GM19372 (cell line): ENCODE data around the gene RAB27B.
"Not testable (repeated sequence)": the region's sequence is repeated elsewhere in the genome, so short reads cannot be mapped to it uniquely, and the experiment has no call there.

Experiments used
- ATAC-seq: cut with Tn5 transposase; IDR thresholded peaks from one replicate; pipeline ENCODE4 v1.9.1; 2021; ENCODE audit warnings: mild to moderate bottlenecking, low read depth, moderate library complexity; ENCODE audit not compliant: unreplicated experiment

RAB27B gene

GRCh38 chr18:54813977-54814565 is 14.2 kb upstream of the RAB27B start:
- ATAC-seq = no peak

- no peak for ATAC-seq
Measured at GRCh38 chr18:54815086-54815485, 13.2 kb upstream of the RAB27B start.

DNA sequence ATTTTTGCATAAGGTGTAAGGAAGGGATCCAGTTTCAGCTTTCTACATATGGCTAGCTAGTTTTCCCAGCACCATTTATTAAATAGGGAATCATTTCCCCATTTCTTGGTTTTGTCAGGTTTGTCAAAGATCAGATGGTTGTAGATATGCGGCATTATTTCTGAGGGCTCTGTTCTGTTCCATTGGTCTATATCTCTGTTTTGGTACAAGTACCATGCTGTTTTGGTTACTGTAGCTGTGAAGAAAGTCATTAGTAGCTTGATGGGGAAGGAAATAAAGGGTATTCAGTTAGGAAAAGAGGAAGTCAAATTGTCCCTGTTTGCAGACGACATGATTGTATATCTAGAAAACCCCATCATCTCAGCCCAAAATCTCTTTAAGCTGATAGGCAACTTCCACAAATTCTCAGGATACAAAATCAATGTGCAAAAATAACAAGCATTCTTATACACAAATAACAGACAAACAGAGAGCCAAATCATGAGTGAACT is 7.4 kb upstream of the RAB27B start:
- ATAC-seq = not testable (repeated sequence)

DNA sequence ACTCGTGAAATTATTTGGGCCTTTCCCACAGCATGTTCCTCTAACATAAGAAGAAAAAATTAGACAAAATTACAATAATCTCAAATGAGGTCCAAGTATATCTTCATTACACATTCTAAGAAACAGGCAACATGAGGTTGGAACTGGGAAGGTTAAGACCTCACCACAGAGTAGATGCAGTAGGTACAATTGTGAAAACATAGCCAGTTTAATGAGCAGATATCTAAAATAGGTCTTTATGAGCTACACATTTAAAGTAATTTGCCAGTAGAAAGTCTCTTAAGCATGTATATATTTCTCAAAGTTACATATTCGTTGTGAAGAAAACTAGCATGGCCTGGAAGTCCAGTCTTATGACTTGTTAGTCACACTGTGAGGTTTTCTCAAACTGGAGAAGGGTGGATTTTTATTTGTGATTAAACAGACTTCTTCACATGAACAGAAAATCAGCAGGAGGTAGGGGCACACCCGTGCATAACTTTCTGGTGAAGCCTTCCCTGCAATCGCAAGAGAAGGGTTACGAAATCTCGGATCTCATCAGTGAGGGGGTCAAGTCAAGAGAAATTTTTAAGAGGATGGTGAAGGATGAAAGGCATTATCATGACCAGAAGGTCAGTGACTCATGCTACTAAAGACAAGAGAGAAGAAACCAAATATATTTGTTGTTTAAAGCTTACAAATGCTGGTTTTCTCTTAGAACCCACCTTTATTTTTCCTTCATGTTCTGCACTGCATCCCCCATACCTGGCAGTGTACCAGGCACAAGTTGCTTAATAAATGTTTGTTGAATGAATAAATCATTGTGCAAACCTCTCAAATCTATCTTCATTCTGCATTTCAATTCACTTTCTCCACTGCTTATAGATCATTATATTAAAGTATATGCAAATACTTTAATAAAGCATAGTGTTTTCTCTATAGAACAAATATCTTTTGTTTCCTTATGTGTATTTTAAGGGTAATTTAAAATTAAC is 5.1 kb upstream of the RAB27B start:
- ATAC-seq = no peak

- no peak for ATAC-seq
Measured at GRCh38 chr18:54824761-54825160, 3.5 kb upstream of the RAB27B start.

DNA sequence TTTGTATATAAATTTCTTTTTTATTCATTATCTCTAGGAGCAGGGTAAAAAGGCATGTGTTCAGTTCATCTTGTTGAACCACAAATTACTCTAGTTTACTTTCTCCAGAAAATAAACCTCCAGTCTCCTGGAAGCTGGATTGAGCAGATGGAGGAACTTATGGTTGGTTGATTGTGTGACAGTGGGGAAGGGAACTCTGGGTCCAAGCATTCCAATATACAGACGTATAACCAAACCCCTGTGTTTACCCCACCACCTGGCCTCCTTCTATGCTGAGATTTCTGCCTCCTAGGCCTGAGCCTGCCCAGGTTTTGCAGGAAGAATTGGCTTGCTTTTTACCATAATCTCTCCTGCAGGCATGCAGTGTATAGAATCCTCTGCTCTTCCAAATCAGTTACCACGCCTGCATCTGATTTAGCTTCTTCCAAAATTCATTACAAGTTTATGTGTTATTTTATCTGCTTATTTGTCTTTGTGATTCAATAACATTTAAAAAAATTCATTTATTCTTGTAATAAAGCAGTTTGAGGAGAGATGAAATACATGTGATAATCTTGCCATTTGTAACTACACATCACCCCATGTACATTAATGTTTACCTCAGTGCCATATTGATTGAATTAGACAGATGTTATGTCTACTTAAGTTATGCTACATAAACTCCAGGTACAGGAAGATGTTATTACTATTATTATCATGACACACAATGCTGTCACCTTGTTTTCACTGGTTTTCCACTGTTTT is 2.5 kb upstream of the RAB27B start:
- ATAC-seq = no peak

GRCh38 chr18:54828986-54829385 is 709 bp downstream of the RAB27B start:
- ATAC-seq = no peak

DNA sequence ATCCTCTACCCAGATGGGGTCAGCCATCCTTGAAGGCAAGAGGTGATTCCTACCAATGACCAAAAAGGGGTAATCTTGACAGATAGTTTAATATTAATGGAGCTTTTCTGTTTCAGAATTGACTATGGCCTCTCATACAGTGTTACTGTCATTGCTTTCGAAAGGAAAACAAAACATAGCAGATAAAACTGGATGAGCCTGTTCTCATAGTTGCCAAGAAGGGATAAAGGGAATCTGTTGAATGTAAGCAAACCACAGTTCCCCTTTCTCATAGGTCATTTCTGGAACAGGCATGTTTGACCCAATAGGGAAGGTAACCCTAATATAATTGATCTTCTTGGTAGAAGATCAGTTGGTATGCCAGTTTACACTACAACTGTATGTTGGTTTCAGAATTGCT is 1.6 kb downstream of the RAB27B start:
- ATAC-seq = no peak

- no peak for ATAC-seq
Measured at GRCh38 chr18:54830260-54830659, 2.0 kb downstream of the RAB27B start.

DNA sequence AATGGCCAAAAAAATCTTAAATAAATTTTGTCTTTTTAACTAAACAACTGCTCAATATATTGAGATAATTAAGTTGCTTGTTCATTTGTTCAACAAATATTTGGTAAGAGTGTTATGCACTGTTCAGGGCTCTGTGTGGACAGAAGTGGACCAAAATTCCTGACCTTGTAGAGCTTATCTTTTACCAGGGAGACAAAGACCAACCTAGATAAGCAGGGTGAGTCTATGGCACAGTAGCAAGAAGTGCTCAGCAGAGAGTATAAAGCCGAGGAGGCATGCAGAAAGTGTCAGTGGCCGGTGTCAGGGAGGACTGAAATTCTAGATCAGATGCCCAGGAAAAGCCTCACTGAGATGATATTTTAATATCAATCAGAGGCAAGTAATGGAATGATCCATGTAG is 2.6 kb downstream of the RAB27B start:
- no peak for ATAC-seq

GRCh38 chr18:54835944-54836343 is 7.7 kb downstream of the RAB27B start:
- no peak for ATAC-seq

DNA sequence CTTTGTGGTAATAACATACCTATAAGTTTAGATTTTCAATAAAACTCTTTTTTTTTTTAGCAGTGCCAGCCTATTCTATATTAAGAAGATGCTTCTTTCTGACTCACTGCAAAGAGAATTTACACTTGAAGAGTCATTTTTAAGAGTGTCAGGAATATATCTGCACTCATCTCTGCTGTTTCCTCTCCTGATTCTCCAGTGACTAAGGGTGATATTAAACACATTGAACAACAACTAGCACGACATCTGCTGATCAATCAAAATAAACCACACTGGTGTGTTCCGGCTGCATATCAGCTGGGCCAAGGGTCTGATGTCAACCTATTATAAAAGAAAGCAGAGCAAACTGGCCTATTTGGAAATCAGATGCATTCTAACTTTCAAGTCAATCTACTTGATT is 15.0 kb downstream of the RAB27B start:
- no peak for ATAC-seq

DNA sequence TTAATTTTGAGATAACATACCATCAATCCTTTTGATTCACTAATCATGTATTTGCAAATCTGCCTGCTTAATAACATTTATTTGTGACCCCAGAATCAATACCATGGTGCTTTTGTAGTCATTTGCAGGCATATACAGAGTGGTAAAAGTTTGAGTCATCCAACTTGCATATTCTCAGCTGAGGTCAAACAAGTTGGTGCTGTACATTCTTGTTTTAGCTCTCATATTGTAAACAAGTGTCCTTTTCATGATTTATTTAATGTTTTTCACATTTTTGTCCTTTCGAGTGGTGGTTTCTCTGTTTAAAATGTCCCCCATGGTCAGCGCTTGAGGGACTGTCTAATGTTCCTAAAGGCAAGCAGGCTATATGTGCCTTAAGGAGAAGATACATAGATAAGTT is 17.5 kb downstream of the RAB27B start:
- no peak for ATAC-seq

DNA sequence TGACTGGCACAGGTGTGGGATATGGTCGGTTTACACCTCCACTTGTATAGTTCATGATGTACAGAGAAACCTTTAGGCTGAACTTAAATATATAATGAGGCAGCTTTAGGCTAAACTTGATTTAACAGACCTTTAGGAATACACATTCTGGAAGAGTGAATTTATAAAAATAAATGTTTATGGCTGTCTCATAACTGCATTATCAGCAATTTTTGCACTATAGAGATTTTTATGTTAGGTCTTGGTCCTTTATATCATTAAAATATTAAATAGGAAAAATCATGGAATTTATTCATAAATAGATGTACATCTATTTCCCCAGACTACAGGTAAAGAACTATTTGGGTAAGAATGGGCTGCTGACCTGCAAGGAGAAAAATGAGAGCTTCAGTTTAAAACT is 19.8 kb downstream of the RAB27B start:
- no peak for ATAC-seq

DNA sequence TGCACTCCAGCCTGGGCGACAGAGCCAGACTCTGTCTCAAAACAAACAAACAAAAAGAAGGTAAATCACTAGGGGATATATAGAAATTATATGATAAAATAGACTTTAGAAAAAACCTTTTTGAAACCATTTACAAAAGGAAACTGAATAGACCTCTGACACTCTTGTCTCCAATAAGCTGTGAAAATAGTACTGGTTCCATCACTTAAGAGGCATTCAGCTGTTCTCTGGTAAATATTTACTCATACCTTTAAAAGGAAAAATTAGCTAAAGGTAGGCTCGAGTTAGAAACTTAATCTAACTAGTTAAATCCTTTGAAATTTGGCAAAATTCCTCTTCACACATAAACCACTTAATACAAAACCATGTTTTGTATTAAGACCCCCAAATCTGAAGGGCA is 21.4 kb downstream of the RAB27B start:
- ATAC-seq = no peak

DNA sequence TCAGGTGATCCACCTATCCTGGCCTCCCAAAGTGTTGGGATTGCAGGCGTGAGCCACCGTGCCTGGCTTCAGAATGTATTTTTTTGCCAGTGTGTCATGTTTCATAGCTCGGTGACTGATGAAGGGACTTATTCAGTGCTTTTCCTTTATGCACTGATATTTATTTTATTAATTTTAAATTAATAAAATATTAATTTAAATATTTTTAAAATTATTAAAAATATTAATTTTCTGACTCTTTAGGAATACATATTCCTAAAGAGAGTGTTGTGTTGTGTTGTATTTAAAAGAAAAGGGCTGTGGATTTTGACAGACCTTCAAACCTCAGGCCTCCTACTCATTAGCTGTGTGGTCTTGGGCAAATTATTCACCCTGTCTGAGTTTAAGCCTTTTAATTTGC is 22.3 kb downstream of the RAB27B start:
- no peak for ATAC-seq

DNA sequence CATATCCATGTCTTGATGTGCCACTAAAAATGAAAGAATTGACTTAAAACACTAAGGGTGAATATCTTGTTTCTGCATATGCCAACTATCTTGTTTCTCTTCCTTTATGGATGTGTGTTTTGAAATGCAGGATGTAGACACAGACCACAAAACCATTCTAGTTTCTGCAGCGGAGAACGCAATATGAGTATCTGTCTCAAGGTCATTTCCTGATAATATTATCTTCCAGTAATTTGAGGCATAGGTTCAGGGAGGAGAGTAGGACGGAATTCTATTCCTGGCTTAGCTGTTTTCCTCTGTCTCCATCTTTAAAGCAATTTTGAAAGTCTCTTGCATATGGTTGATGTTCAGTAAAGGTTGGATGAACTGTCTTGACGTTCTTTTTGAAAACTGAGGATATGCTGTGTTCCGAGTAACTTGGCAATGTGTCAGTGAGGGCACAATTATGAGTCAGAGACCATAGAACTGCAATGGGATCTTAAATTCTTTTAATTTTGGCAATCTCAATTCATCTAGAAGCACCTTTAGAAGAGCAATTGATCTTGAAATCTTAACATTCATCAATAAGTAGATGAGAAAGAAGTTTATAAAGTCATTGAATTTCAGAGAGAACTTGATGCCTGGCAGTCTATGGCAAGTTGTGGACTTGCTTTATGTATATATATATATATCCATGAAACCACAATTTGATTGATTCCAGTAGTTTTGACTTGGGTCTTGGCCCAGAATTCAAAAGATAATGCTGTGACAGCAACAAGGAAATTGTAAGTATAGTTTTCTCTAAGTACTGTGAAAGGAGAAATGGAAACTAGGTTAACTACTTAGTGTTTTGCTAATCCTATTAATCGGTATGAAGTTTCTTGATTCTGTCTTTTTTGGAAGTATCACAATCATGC is 24.8 kb downstream of the RAB27B start:
- no peak for ATAC-seq

- not testable (repeated sequence) for ATAC-seq
Measured at GRCh38 chr18:54855050-54855449, 26.8 kb downstream of the RAB27B start.

- ATAC-seq = no peak
Measured at GRCh38 chr18:54856105-54856646, 27.9 kb downstream of the RAB27B start.

DNA sequence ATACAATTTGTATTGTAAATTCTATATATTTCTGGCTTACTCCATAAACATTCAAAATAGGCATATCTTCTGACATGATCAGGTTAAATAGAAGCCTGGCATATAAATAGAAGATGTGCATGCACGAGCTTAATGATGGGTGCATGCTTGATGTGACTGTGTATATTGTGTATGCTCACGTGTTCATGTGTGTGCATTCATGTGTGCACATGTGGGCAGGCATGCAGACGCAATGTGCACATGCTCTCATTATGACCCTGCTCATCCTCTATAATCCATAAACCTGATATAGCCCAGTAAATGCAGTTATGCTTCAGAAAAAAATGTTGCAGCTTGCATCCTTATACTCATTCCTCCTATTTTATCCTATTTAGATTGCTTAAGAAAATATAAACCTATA is 29.2 kb downstream of the RAB27B start:
- ATAC-seq = no peak
